GM18511 (cell line): ENCODE data around the gene INPP5B.
"Not testable (repeated sequence)": the region's sequence is repeated elsewhere in the genome, so short reads cannot be mapped to it uniquely, and the experiment has no call there.

ENCODE experiments used
- ATAC-seq: cut with Tn5 transposase; IDR thresholded peaks from one replicate; pipeline ENCODE4 v1.9.1; 2021; ENCODE audit warnings: mild to moderate bottlenecking, moderate library complexity; ENCODE audit not compliant: unreplicated experiment

Gene INPP5B

GRCh38 chr1:37915476-37916093, 31.3 kb downstream of the INPP5B start:
- ATAC-seq: no peak

GRCh38 chr1:37914719-37915475, 32.0 kb downstream of the INPP5B start:
- ATAC-seq: no peak

GRCh38 chr1:37911478-37911877, 35.4 kb downstream of the INPP5B start:
- ATAC-seq: not testable (repeated sequence)

- ATAC-seq: not testable (repeated sequence)
Observed at GRCh38 chr1:37910886-37911285, 36.0 kb downstream of the INPP5B start.

- ATAC-seq: not testable (repeated sequence)
Observed at GRCh38 chr1:37908531-37908930, 38.3 kb downstream of the INPP5B start.

- ATAC-seq: not testable (repeated sequence)
Observed at GRCh38 chr1:37907416-37908125, 39.3 kb downstream of the INPP5B start.

- ATAC-seq: not testable (repeated sequence)
Observed at GRCh38 chr1:37906591-37906990, 40.3 kb downstream of the INPP5B start.

GRCh38 chr1:37905727-37906126, 41.1 kb downstream of the INPP5B start:
- no peak for ATAC-seq

GRCh38 chr1:37903921-37904320, 42.9 kb downstream of the INPP5B start:
- not testable (repeated sequence) for ATAC-seq

GRCh38 chr1:37902983-37903382, 43.9 kb downstream of the INPP5B start:
- no peak for ATAC-seq

- ATAC-seq: no peak
Observed at GRCh38 chr1:37901893-37902225, 45.0 kb downstream of the INPP5B start.

GRCh38 chr1:37901191-37901892, 45.5 kb downstream of the INPP5B start:
- peak; percentile 68 for ATAC-seq

- ATAC-seq: not testable (repeated sequence)
Observed at GRCh38 chr1:37897563-37897962, 49.3 kb downstream of the INPP5B start.

- ATAC-seq: no peak
Observed at GRCh38 chr1:37893673-37894072, 53.2 kb downstream of the INPP5B start.

- no peak for ATAC-seq
Observed at GRCh38 chr1:37892151-37893047, 54.5 kb downstream of the INPP5B start.

- no peak for ATAC-seq
Observed at GRCh38 chr1:37890378-37891014, 56.4 kb downstream of the INPP5B start.

GRCh38 chr1:37888022-37888700, 58.7 kb downstream of the INPP5B start:
- no peak for ATAC-seq

GRCh38 chr1:37884145-37884544, 62.7 kb downstream of the INPP5B start:
- no peak for ATAC-seq

- ATAC-seq: no peak
Observed at GRCh38 chr1:37883671-37884070, 63.2 kb downstream of the INPP5B start.
